HG03432 (cell line): Measurements from ENCODE around the gene SEL1L.
"Not testable (repeated sequence)": the region's sequence is repeated elsewhere in the genome, so short reads cannot be mapped to it uniquely, and the experiment has no call there.

ENCODE experiments used
- ATAC-seq: cut with Tn5 transposase; IDR thresholded peaks from one replicate; pipeline ENCODE4 v1.9.1; 2021; ENCODE audit warnings: mild to moderate bottlenecking, moderate library complexity; ENCODE audit not compliant: unreplicated experiment

SEL1L gene

GRCh38 chr14:81449576-81449975, 84.1 kb downstream of the SEL1L start:
- ATAC-seq: no peak

- no peak for ATAC-seq
These were observed 84.5 kb downstream of the SEL1L start for GRCh38 chr14:81449114-81449513.

GRCh38 chr14:81447021-81447764, 86.5 kb downstream of the SEL1L start:
- no peak for ATAC-seq

GRCh38 chr14:81446279-81447007, 87.2 kb downstream of the SEL1L start:
- ATAC-seq: no peak

- no peak for ATAC-seq
These were observed 92.0 kb downstream of the SEL1L start for GRCh38 chr14:81441626-81442134.

- no peak for ATAC-seq
These were observed 93.6 kb downstream of the SEL1L start for GRCh38 chr14:81440041-81440440.

GRCh38 chr14:81437244-81437643, 96.4 kb downstream of the SEL1L start:
- ATAC-seq: no peak

GRCh38 chr14:81436296-81437138, 97.1 kb downstream of the SEL1L start:
- peak; percentile 92 for ATAC-seq

GRCh38 chr14:81435391-81436295, 98.0 kb downstream of the SEL1L start:
- peak; percentile 38 for ATAC-seq

- no peak for ATAC-seq
These were observed 98.6 kb downstream of the SEL1L start for GRCh38 chr14:81435048-81435390.

- no peak for ATAC-seq
These were observed 99.4 kb downstream of the SEL1L start for GRCh38 chr14:81434230-81434629.

GRCh38 chr14:81433378-81433777, 100.3 kb downstream of the SEL1L start:
- no peak for ATAC-seq

- ATAC-seq: no peak
These were observed 101.4 kb downstream of the SEL1L start for GRCh38 chr14:81432219-81432661.

- ATAC-seq: no peak
These were observed 103.4 kb downstream of the SEL1L start for GRCh38 chr14:81430235-81430634.

- ATAC-seq: not testable (repeated sequence)
These were observed 103.9 kb downstream of the SEL1L start for GRCh38 chr14:81429749-81430148.

- ATAC-seq: no peak
These were observed 104.6 kb downstream of the SEL1L start for GRCh38 chr14:81429028-81429427.

GRCh38 chr14:81427348-81428058, 106.2 kb downstream of the SEL1L start:
- no peak for ATAC-seq

GRCh38 chr14:81423504-81423903, 110.1 kb downstream of the SEL1L start:
- no peak for ATAC-seq
